WTC11 (cell line): ENCODE measurements around the gene SPRR2B. TPM values are rescaled to one million over a fixed set of nuclear protein-coding genes. Genes with fewer than 3 reads are reported as not detected.

Experiments
- ATAC-seq: fragments of 200-7000 bp; cut with Tn5 transposase; 2 replicates; pipeline ENCODE4 v1.10.0; 2021; ENCODE audit warnings: mild to moderate bottlenecking, moderate library complexity
- CTCF ChIA-PET: fragments of 300-600 bp; sonication (Branson Sonifier 250); formaldehyde crosslinking; loops from one replicate; lab custom pipeline; 2021; ENCODE audit warnings: antibody characterized with exemption; lab: Charles Lee
- POLR2A ChIA-PET: fragments of 350-600 bp; sonication (Branson Sonifier 250); formaldehyde crosslinking; loops from one replicate; lab custom pipeline; 2021; ENCODE audit warnings: antibody characterized with exemption; lab: Charles Lee
- DNase-seq: peaks from one replicate; pipeline ENCODE4 v3.0.0; 2021; ENCODE audit warnings: low spot score
- H3K27ac Mint-ChIP-seq: 2 replicates; pipeline ENCODE4 v1.8.0; 2021; ENCODE audit warnings: mixed read lengths
- H3K27me3 Mint-ChIP-seq: 2 replicates; pipeline ENCODE4 v1.8.0; 2021; ENCODE audit warnings: low read depth, mild to moderate bottlenecking, moderate library complexity, mixed read lengths
- H3K36me3 Mint-ChIP-seq: 2 replicates; pipeline ENCODE4 v1.8.0; 2021; ENCODE audit warnings: mixed read lengths
- H3K4me1 Mint-ChIP-seq: 2 replicates; pipeline ENCODE4 v1.8.0; 2022; ENCODE audit warnings: mixed read lengths
- H3K4me3 Mint-ChIP-seq: 2 replicates; pipeline ENCODE4 v1.8.0; 2021; ENCODE audit warnings: mild to moderate bottlenecking, moderate library complexity, mixed read lengths
- H3K9me3 Mint-ChIP-seq: 2 replicates; pipeline ENCODE4 v1.8.0; 2021; ENCODE audit warnings: mixed read lengths
- AFF4 ChIP-seq: sonication (generic); formaldehyde crosslinking; IDR thresholded peaks from 2 replicates; pipeline ENCODE4 v1.8.1; 2023; ENCODE audit warnings: mild to moderate bottlenecking, missing genetic modification reagents, borderline replicate concordance
- ATF1 ChIP-seq: sonication (generic); formaldehyde crosslinking; IDR thresholded peaks from 2 replicates; pipeline ENCODE4 v1.8.1; 2023; ENCODE audit warnings: mild to moderate bottlenecking, moderate library complexity, missing genetic modification reagents
- CBFB ChIP-seq: sonication (generic); formaldehyde crosslinking; IDR thresholded peaks from 2 replicates; pipeline ENCODE4 v1.8.1; 2022; ENCODE audit warnings: mild to moderate bottlenecking, low read depth, missing genetic modification reagents
- CREB1 ChIP-seq: sonication (generic); formaldehyde crosslinking; IDR thresholded peaks from 2 replicates; pipeline ENCODE4 v1.8.0; 2023; ENCODE audit warnings: mild to moderate bottlenecking, missing genetic modification reagents
- ERG ChIP-seq: fragments of 250-450 bp; sonication (Bioruptor Pico); IDR thresholded peaks from 2 replicates; pipeline ENCODE4 v1.8.0; 2021; ENCODE audit warnings: mild to moderate bottlenecking
- FOXK1 ChIP-seq: sonication (generic); formaldehyde crosslinking; IDR thresholded peaks from 2 replicates; pipeline ENCODE4 v1.8.0; 2022; ENCODE audit warnings: mild to moderate bottlenecking, moderate library complexity, missing genetic modification reagents
- IRF1 ChIP-seq: sonication (generic); formaldehyde crosslinking; IDR thresholded peaks from 2 replicates; pipeline ENCODE4 v1.8.0; 2023; ENCODE audit warnings: missing genetic modification reagents
- MAX ChIP-seq: sonication (generic); formaldehyde crosslinking; IDR thresholded peaks from 2 replicates; pipeline ENCODE4 v1.8.0; 2022; ENCODE audit warnings: mild to moderate bottlenecking, missing genetic modification reagents
- TEAD4 ChIP-seq: sonication (generic); formaldehyde crosslinking; IDR thresholded peaks from 2 replicates; pipeline ENCODE4 v1.8.0; 2022; ENCODE audit warnings: mild to moderate bottlenecking, missing genetic modification reagents
- TP53 ChIP-seq: sonication (generic); formaldehyde crosslinking; IDR thresholded peaks from 2 replicates; pipeline ENCODE4 v1.8.1; 2023; ENCODE audit warnings: mild to moderate bottlenecking, missing genetic modification reagents
- ZNF138 ChIP-seq: sonication (generic); formaldehyde crosslinking; conservative IDR thresholded peaks from 2 replicates; pipeline ENCODE4 v1.8.1; 2022; ENCODE audit warnings: mild to moderate bottlenecking, moderate library complexity, missing genetic modification reagents
- ZNF416 ChIP-seq: fragments of 250-450 bp; sonication (Bioruptor Pico); IDR thresholded peaks from 2 replicates; pipeline ENCODE4 v1.9.0; 2021; ENCODE audit warnings: mild to moderate bottlenecking, inconsistent platforms
- total RNA-seq: library from RNA; stranded (reverse); gene quantifications from 3 replicates; pipeline ENCODE4 v1.2.3, GENCODE V29; 2021
- TF ChIP-seq, protein P1 (sequence below): fragments of 250-450 bp; sonication (Bioruptor Pico); conservative IDR thresholded peaks from 2 replicates; pipeline ENCODE4 v1.9.0; 2021; ENCODE audit warnings: mild to moderate bottlenecking
- TF ChIP-seq, protein P2 (sequence below): sonication (generic); formaldehyde crosslinking; IDR thresholded peaks from 2 replicates; pipeline ENCODE4 v1.8.1; 2022; ENCODE audit warnings: mild to moderate bottlenecking, missing genetic modification reagents, moderate library complexity, borderline replicate concordance
- TF ChIP-seq, protein P3 (sequence below): sonication (generic); formaldehyde crosslinking; IDR thresholded peaks from 2 replicates; pipeline ENCODE4 v1.8.0; 2023; ENCODE audit warnings: missing genetic modification reagents, mild to moderate bottlenecking, borderline replicate concordance

Gene SPRR2B
- total RNA-seq, 1 experiment from 2014 or later, result not detected

DNA sequence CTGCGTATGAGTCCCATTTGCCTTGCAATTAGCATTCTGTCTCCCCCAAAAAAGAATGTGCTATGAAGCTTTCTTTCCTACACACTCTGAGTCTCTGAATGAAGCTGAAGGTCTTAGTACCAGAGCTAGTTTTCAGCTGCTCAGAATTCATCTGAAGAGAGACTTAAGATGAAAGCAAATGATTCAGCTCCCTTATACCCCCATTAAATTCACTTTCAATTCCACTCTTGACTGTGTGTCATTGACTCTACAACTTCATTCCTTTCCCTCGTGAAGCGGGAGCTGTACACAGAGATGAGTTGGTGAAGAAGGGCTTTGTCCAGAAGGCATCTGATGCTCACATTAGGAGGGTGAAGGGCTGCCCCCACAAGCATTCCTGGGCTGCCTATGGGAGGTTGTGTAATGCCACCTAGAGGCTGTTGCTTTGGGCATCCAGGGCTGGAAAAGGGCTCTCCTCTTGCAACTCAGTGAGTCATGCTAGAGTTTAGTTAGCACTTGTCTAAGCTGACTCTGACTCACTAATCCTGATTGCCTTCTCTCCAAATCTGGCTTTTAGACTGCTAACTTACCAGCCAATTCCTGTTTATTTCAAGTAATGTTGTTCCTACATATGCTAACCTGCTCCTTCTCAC lies 38.6 kb downstream of the SPRR2B start (continued):
- TF ChIP-seq MAX (CRISPR knock-in tag) (no peak), ZNF138 (CRISPR knock-in tag) (no peak), IRF1 (CRISPR knock-in tag) (no peak)
- TF ChIP-seq, protein P1, sequence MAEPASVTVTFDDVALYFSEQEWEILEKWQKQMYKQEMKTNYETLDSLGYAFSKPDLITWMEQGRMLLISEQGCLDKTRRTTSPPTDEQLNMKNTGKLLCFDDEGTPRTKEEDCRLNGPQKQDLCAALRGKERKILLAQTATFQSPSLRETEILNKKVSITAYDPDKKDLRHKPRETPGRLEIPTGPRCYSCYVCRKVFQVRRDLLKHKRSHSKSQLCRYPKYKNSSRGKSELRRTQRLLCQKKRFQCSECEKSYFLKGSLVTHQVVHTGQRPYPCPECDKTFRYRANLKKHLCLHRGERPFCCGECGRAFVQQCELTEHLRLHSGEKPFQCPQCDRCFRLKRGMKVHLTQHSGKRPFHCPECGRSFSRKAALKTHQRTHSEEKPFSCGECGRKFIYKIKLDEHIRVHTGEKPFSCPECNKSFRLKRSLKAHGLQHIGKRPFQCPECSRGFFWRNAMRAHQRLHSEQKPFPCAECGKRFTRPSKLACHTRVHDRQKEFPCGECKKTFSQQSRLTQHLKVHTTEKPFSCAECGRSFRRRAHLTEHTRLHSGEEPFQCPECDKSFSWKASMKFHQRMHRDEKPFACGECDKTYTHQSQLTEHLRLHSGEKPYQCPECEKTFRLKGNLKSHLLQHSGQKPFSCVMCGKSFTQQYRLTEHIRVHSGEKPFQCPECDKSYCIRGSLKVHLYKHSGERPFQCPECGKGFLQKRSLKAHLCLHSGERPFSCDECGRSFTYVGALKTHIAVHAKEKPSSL (CRISPR knock-in tag), result no peak
- TF ChIP-seq, all 79 proteins: peak for 0

DNA sequence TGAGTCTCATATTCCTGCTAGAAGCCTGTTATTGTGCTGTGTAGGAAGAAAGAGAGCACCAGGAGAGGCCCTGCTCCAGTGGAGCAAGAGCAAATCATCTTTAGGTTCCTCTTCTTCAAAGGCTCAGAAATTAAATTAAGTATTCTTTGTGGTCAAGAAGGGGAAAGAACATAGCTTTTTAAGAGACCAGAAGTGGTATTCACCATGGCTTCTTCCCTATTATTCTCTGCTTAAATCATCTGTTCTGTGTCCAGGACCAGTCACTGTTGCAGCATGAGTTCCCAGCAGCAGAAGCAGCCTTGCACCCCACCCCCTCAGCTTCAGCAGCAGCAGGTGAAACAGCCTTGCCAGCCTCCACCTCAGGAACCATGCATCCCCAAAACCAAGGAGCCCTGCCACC lies 39.3 kb downstream of the SPRR2B start:
- Mint-ChIP-seq H3K9me3 (peaks cover 9% of the 10 kb centered on the region), H3K27me3 (no peaks in the 10 kb centered on the region), H3K4me3 (no peak overlapping the region), H3K27ac (no peak overlapping the region), H3K36me3 (no peaks in the 10 kb centered on the region), H3K4me1 (peaks cover 12% of the 10 kb centered on the region)
- no peak for ATAC-seq
- no peak for DNase-seq
- POLR2A ChIA-PET, result no interaction called here
- CTCF ChIA-PET, result interaction anchor here (0.6 to 2.0 kb wide), 10 partner anchors 11 to 161 kb away, joined by 3 to 14 read pairs (median 4); partner anchors contain the start of gene SMCP
- TF ChIP-seq ERG (no peak), ATF1 (CRISPR knock-in tag) (no peak), ZNF138 (CRISPR knock-in tag) (no peak), CREB1 (CRISPR knock-in tag) (no peak), ZNF416 (CRISPR knock-in tag) (no peak), CBFB (no peak), TP53 (CRISPR knock-in tag) (no peak), TEAD4 (no peak), FOXK1 (CRISPR knock-in tag) (no peak), AFF4 (CRISPR knock-in tag) (no peak)
- TF ChIP-seq, protein P2, sequence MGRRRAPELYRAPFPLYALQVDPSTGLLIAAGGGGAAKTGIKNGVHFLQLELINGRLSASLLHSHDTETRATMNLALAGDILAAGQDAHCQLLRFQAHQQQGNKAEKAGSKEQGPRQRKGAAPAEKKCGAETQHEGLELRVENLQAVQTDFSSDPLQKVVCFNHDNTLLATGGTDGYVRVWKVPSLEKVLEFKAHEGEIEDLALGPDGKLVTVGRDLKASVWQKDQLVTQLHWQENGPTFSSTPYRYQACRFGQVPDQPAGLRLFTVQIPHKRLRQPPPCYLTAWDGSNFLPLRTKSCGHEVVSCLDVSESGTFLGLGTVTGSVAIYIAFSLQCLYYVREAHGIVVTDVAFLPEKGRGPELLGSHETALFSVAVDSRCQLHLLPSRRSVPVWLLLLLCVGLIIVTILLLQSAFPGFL (CRISPR knock-in tag), result no peak
- TF ChIP-seq, protein P3, sequence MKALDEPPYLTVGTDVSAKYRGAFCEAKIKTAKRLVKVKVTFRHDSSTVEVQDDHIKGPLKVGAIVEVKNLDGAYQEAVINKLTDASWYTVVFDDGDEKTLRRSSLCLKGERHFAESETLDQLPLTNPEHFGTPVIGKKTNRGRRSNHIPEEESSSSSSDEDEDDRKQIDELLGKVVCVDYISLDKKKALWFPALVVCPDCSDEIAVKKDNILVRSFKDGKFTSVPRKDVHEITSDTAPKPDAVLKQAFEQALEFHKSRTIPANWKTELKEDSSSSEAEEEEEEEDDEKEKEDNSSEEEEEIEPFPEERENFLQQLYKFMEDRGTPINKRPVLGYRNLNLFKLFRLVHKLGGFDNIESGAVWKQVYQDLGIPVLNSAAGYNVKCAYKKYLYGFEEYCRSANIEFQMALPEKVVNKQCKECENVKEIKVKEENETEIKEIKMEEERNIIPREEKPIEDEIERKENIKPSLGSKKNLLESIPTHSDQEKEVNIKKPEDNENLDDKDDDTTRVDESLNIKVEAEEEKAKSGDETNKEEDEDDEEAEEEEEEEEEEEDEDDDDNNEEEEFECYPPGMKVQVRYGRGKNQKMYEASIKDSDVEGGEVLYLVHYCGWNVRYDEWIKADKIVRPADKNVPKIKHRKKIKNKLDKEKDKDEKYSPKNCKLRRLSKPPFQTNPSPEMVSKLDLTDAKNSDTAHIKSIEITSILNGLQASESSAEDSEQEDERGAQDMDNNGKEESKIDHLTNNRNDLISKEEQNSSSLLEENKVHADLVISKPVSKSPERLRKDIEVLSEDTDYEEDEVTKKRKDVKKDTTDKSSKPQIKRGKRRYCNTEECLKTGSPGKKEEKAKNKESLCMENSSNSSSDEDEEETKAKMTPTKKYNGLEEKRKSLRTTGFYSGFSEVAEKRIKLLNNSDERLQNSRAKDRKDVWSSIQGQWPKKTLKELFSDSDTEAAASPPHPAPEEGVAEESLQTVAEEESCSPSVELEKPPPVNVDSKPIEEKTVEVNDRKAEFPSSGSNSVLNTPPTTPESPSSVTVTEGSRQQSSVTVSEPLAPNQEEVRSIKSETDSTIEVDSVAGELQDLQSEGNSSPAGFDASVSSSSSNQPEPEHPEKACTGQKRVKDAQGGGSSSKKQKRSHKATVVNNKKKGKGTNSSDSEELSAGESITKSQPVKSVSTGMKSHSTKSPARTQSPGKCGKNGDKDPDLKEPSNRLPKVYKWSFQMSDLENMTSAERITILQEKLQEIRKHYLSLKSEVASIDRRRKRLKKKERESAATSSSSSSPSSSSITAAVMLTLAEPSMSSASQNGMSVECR, result no peak
